Right lobe of liver (tissue), 4 donors: ENCODE results near the gene GOLGA8M.
"Not testable (repeated sequence)": the region's sequence is repeated elsewhere in the genome, so short reads cannot be mapped to it uniquely, and the experiment has no call there.

ENCODE experiments used
- CTCF ChIP-seq, 4 donors: fragments of 200-600 bp in 3 of 4; fragments of 450-650 bp in 1 of 4; IDR thresholded peaks; one replicate each; pipeline versions ENCODE4 v1.5.1 to v1.8.0; 2016 to 2022; ENCODE audit warnings: antibody characterized with exemption in 4 of 4, mild to moderate bottlenecking in 2 of 4
- POLR2A ChIP-seq: fragments of 450-650 bp; IDR thresholded peaks from one replicate; pipeline ENCODE4 v1.6.1; 2017; ENCODE audit warnings: antibody characterized with exemption, mild to moderate bottlenecking
- donor health status: DM: no; HTN: no; CAD: no.
- donor health status: DM: no; HTN: no; CAD: no.
- donor health status: DM: no; HTN: yes; CAD: no.

GRCh38 chr15:28703927-28704326 lies 8.3 kb downstream of the GOLGA8M start:
- TF ChIP-seq CTCF (IDR thresholded peaks at IDR 0.05); POLR2A: not testable (repeated sequence)
